Measurements from ENCODE around the gene FOXP4.

GRCh38 chr6:41527721-41528408 lies 18.3 kb upstream of the FOXP4 start:
- TF ChIP-seq POLR2A (IDR thresholded peaks at IDR 0.05; ENCODE audit: low read depth), result no peak
- no peak for TF ChIP-seq CTCF (IDR thresholded peaks at IDR 0.05)
